ENCODE data around the gene PALD1. TPM values are rescaled to one million over a fixed set of nuclear protein-coding genes. Genes with fewer than 3 reads are reported as not detected.

The PALD1 gene
- total and polyA plus RNA-seq, 2 experiments from 2014 or later = 11.9 to 58.2 TPM

GRCh38 chr10:70445718-70446657 lies 32.6 kb upstream of the PALD1 start (continued):
- no peak for TF ChIP-seq ZNF462 (CRISPR knock-in tag; IDR thresholded peaks at IDR 0.05)
- no peak for TF ChIP-seq JUNB (IDR thresholded peaks at IDR 0.05; ENCODE audit: unreplicated experiment)

- no peak for ATAC-seq
- H2AFZ ChIP-seq = no peak overlapping the region
- H3K4me3 Mint-ChIP-seq = no peak overlapping the region
- no peaks in the 10 kb centered on the region for H3K36me3 ChIP-seq (ENCODE audit: insufficient read depth)
- peaks cover 34% of the 10 kb centered on the region for H3K4me1 Mint-ChIP-seq
- DNase-seq (ENCODE audit: low spot score) = no peak
- H4K20me1 ChIP-seq (replicated peaks; ENCODE audit: insufficient read depth) = no peaks in the 10 kb centered on the region
- H3K27me3 ChIP-seq (ENCODE audit: insufficient read depth) = no peaks in the 10 kb centered on the region
- no peak overlapping the region for H3K4me2 ChIP-seq
- H3K4me3 ChIP-seq = no peak overlapping the region
- no peak overlapping the region for H3K27ac Mint-ChIP-seq
- peaks cover 10% of the 10 kb centered on the region for H3K27me3 Mint-ChIP-seq (ENCODE audit: insufficient read depth, low read depth, poor library complexity)
- H3F3A ChIP-seq (replicated peaks; ENCODE audit: low read depth) = peaks cover 14% of the 10 kb centered on the region
- no peaks in the 10 kb centered on the region for H3K79me2 ChIP-seq (replicated peaks; ENCODE audit: insufficient read depth)
- H3K9me2 ChIP-seq (ENCODE audit: insufficient read depth) = no peaks in the 10 kb centered on the region
- H3K27ac ChIP-seq (ENCODE audit: low read depth) = no peak overlapping the region
- no peaks in the 10 kb centered on the region for H3K9me3 Mint-ChIP-seq
- H3K36me3 Mint-ChIP-seq (ENCODE audit: low read depth) = no peaks in the 10 kb centered on the region
- peaks cover 28% of the 10 kb centered on the region for H3K4me1 ChIP-seq (ENCODE audit: insufficient read depth)
- no peak for TF ChIP-seq JUNB (IDR thresholded peaks at IDR 0.05; ENCODE audit: unreplicated experiment)
- no peak for TF ChIP-seq ZNF114 (CRISPR knock-in tag; IDR thresholded peaks at IDR 0.05)
- TF ChIP-seq ZNF331 (CRISPR knock-in tag; IDR thresholded peaks at IDR 0.05; ENCODE audit: low read depth) = no peak
- TF ChIP-seq EZH2 (IDR thresholded peaks at IDR 0.05; ENCODE audit: low read depth, unreplicated experiment) = no peak
- no peak for TF ChIP-seq STAT1 (IDR thresholded peaks at IDR 0.05; ENCODE audit: unreplicated experiment)
- no peak for TF ChIP-seq NANOG (IDR thresholded peaks at IDR 0.05; ENCODE audit: borderline replicate concordance)
- no peak for TF ChIP-seq ZNF462 (CRISPR knock-in tag; IDR thresholded peaks at IDR 0.05)
These were observed 30.3 kb upstream of the PALD1 start for GRCh38 chr10:70448236-70448635.
